Omental fat pad (tissue), 4 donors: ENCODE measurements around the gene INHBB. TPM values are rescaled to one million over a fixed set of nuclear protein-coding genes. Genes with fewer than 3 reads are reported as not detected.

Experiments
- ATAC-seq: fragments of 150-250 bp; one replicate; pipeline ENCODE4 v1.9.1; 2016; ENCODE audit warnings: mild to moderate bottlenecking, moderate library complexity; ENCODE audit not compliant: low FRiP score
- DNase-seq: peaks from one replicate; pipeline ENCODE4 v3.0.0-alpha.2; 2019; ENCODE audit warnings: low spot score
- total RNA-seq, 4 donors: library from RNA; depleted of rRNA; stranded (reverse); fragments of >200 nt; gene quantifications; one replicate each; pipeline ENCODE4 v1.1.0, GENCODE V29; 2016
- TF ChIP-seq, protein P1 (sequence below), 3 donors: fragments of 450-650 bp; IDR thresholded peaks; one replicate each; pipeline ENCODE4 v1.5.1; 2016 to 2017; ENCODE audit warnings: antibody characterized with exemption in 3 of 3, mild to moderate bottlenecking in 3 of 3, moderate library complexity in 2 of 3

Gene INHBB
- total RNA-seq, 4 donors from 2014 or later, result 6.7 to 59.8 (median 28.6) TPM

- ATAC-seq (no peak), DNase-seq (no peak)
- TF ChIP-seq, protein P1, sequence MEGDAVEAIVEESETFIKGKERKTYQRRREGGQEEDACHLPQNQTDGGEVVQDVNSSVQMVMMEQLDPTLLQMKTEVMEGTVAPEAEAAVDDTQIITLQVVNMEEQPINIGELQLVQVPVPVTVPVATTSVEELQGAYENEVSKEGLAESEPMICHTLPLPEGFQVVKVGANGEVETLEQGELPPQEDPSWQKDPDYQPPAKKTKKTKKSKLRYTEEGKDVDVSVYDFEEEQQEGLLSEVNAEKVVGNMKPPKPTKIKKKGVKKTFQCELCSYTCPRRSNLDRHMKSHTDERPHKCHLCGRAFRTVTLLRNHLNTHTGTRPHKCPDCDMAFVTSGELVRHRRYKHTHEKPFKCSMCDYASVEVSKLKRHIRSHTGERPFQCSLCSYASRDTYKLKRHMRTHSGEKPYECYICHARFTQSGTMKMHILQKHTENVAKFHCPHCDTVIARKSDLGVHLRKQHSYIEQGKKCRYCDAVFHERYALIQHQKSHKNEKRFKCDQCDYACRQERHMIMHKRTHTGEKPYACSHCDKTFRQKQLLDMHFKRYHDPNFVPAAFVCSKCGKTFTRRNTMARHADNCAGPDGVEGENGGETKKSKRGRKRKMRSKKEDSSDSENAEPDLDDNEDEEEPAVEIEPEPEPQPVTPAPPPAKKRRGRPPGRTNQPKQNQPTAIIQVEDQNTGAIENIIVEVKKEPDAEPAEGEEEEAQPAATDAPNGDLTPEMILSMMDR (IDR thresholded peaks at IDR 0.05), result no peak
Measured at GRCh38 chr2:120346667-120347358, 877 bp downstream of the INHBB start.

- DNase-seq (no peak), ATAC-seq (no peak)
- TF ChIP-seq, protein P1 (IDR thresholded peaks at IDR 0.05), result no peak
Measured at GRCh38 chr2:120347396-120348060, 1.6 kb downstream of the INHBB start.

DNA sequence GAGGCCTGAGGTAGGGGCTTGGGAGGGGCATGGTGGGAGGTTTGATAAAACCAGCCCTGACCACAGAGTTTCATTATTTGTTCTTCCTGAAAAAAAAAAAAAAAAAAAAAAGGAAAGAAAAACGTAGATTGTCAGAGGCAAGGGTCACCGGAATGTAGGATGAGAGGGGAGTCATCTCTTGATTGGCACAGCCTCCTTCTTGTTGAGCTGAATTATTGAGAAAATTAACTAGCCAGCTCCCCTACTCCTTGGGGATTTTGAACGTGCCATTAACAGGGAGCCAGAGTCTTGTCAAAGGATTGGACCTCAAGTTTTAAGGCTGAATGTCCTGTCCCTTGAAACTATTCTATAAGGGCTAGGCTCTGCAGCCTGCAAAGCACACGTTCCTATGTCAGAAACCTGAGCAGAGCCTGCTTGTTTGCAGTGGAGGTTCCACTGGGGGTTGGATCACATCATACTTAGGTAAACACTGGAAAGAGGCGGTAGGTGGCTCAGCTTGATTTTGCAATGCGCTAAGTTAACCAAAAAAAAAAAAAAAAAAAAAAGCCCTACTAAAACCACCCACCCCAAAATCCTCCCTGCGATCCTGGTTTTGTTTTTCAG is 2.3 kb downstream of the INHBB start:
- no peak for ATAC-seq
- no peak for DNase-seq
- TF ChIP-seq, protein P1 (IDR thresholded peaks at IDR 0.05), result no peak

DNA sequence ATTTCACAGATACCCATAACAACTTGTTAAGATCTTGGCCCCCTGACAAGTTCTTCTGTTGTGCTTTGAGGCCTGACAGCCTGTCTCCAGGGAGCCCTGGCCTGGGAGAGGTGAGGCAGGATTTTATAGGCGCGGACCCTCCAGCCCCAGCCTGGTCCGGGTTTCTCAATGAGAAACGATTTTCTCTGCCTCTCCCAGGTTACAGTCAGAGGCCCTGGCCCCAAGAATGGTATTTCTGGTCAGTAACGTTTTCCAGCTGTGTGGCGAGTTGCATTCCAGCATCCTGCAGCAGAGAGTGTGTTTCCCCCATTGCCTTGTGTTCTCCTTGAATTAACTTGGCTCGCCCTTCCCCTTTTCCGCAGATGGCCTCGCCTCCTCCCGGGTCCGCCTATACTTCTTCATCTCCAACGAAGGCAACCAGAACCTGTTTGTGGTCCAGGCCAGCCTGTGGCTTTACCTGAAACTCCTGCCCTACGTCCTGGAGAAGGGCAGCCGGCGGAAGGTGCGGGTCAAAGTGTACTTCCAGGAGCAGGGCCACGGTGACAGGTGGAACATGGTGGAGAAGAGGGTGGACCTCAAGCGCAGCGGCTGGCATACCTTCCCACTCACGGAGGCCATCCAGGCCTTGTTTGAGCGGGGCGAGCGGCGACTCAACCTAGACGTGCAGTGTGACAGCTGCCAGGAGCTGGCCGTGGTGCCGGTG is 3.0 kb downstream of the INHBB start:
- TF ChIP-seq, protein P1 (IDR thresholded peaks at IDR 0.05), result no peak
- ATAC-seq (no peak), DNase-seq (no peak)

DNA sequence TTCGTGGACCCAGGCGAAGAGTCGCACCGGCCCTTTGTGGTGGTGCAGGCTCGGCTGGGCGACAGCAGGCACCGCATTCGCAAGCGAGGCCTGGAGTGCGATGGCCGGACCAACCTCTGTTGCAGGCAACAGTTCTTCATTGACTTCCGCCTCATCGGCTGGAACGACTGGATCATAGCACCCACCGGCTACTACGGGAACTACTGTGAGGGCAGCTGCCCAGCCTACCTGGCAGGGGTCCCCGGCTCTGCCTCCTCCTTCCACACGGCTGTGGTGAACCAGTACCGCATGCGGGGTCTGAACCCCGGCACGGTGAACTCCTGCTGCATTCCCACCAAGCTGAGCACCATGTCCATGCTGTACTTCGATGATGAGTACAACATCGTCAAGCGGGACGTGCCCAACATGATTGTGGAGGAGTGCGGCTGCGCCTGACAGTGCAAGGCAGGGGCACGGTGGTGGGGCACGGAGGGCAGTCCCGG is 3.5 kb downstream of the INHBB start:
- TF ChIP-seq, protein P1 (IDR thresholded peaks at IDR 0.05), result no peak
- DNase-seq (no peak), ATAC-seq (no peak)

DNA sequence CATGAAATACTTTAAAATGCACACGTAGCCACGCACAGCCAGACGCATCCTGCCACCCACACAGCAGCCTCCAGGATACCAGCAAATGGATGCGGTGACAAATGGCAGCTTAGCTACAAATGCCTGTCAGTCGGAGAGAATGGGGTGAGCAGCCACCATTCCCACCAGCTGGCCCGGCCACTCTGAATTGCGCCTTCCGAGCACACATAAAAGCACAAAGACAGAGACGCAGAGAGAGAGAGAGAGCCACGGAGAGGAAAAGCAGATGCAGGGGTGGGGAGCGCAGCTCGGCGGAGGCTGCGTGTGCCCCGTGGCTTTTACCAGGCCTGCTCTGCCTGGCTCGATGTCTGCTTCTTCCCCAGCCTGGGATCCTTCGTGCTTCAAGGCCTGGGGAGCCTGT is 4.1 kb downstream of the INHBB start:
- DNase-seq, result no peak
- TF ChIP-seq, protein P1 (IDR thresholded peaks at IDR 0.05), result no peak
- no peak for ATAC-seq
